Right atrium auricular region (tissue), 2 donors: ENCODE measurements around the gene NUMB. TPM values are rescaled to one million over a fixed set of nuclear protein-coding genes. Genes with fewer than 3 reads are reported as not detected.
"Not testable (repeated sequence)": the region's sequence is repeated elsewhere in the genome, so short reads cannot be mapped to it uniquely, and the experiment has no call there.

Source experiments
- DNase-seq: peaks from one replicate; pipeline ENCODE4 v3.0.0-alpha.2; 2019; ENCODE audit warnings: low spot score
- H3K27ac ChIP-seq, 2 donors: fragments of 200-600 bp; sonication (generic); 1 replicate in 1 of 2; 2 replicates in 1 of 2; pipeline ENCODE4 v1.5.1; 2016 to 2019
- H3K27me3 ChIP-seq, 2 donors: fragments of 200-600 bp; sonication (generic); one replicate each; pipeline versions ENCODE4 v1.5.1 to v1.6.0; 2017 to 2019
- H3K36me3 ChIP-seq: fragments of 200-600 bp; sonication (generic); one replicate; pipeline ENCODE4 v1.5.1; 2016
- H3K4me1 ChIP-seq, 2 donors: fragments of 200-600 bp; sonication (generic); one replicate each; pipeline versions ENCODE4 v1.5.1 to v1.6.0; 2017 to 2019
- H3K4me3 ChIP-seq, 2 donors: fragments of 200-600 bp; sonication (generic); 1 replicate in 1 of 2; 2 replicates in 1 of 2; pipeline ENCODE4 v1.5.1; 2017 to 2019; ENCODE audit warnings: mild to moderate bottlenecking in 1 of 2, moderate library complexity in 1 of 2
- H3K9me3 ChIP-seq, 2 donors: fragments of 200-600 bp; sonication (generic); one replicate each; pipeline ENCODE4 v1.5.1; 2019
- total RNA-seq, 2 donors: library from RNA; depleted of rRNA; stranded (reverse); fragments of >200 nt; gene quantifications; one replicate each; pipeline ENCODE4 v1.1.0, GENCODE V29; 2016
- TF ChIP-seq, protein P1 (sequence below), 2 donors: fragments of 200-600 bp; sonication (generic); IDR thresholded peaks; one replicate each; pipeline ENCODE4 v1.5.1; 2019; ENCODE audit warnings: antibody characterized with exemption in 2 of 2

Gene NUMB
- total RNA-seq, 2 donors from 2014 or later: 24.6 to 31.9 TPM

DNA sequence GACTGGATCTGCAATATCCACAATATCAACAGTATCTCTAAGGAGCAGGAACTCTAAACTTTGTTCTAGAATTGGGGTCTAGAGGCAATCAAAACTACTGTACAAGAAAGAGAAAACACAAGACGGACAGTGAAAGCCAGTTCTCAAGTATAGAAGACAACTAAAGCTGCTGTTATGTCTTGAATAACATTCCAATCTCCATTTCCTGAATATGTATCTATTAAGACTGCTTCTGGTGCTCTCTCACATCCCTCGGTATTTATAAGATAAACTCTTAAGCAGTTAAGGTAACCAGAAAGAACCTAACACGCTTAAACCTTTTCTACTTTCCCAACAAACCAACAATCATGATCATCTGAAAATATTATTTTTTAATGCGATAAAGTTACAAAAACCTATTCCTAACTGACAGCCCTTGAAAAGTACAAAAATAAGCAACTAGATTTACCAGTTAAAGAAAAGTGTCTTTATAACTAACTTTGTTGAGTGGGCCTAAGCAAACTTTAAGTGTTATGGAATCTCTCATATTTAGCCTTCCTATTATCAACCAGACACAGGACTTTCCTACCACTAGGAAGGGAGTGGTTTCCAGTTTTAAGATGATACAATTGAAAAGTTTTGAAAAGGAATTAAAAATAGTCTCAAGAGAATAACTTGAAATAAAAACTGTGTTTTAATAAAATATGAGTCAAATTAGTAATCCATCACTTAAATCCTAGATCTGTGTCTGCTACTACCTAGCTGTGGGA is 30.7 kb downstream of the NUMB start:
- no peak overlapping the region for H3K4me3 ChIP-seq
- no peaks in the 10 kb centered on the region for H3K9me3 ChIP-seq
- TF ChIP-seq, protein P1, sequence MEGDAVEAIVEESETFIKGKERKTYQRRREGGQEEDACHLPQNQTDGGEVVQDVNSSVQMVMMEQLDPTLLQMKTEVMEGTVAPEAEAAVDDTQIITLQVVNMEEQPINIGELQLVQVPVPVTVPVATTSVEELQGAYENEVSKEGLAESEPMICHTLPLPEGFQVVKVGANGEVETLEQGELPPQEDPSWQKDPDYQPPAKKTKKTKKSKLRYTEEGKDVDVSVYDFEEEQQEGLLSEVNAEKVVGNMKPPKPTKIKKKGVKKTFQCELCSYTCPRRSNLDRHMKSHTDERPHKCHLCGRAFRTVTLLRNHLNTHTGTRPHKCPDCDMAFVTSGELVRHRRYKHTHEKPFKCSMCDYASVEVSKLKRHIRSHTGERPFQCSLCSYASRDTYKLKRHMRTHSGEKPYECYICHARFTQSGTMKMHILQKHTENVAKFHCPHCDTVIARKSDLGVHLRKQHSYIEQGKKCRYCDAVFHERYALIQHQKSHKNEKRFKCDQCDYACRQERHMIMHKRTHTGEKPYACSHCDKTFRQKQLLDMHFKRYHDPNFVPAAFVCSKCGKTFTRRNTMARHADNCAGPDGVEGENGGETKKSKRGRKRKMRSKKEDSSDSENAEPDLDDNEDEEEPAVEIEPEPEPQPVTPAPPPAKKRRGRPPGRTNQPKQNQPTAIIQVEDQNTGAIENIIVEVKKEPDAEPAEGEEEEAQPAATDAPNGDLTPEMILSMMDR (IDR thresholded peaks at IDR 0.05): no peak
- H3K27me3 ChIP-seq: no peaks in the 10 kb centered on the region
- H3K27ac ChIP-seq: peak overlapping the region; percentile 12 to 36
- no peak for DNase-seq
- peaks cover 0 to 36% of the 10 kb centered on the region in 2 donors for H3K4me1 ChIP-seq
- no peaks in the 10 kb centered on the region for H3K36me3 ChIP-seq

- no peaks in the 10 kb centered on the region for H3K36me3 ChIP-seq
- H3K4me1 ChIP-seq: peaks cover 0 to 36% of the 10 kb centered on the region in 2 donors
- H3K27me3 ChIP-seq: no peaks in the 10 kb centered on the region
- peak overlapping the region; percentile 12 to 36 for H3K27ac ChIP-seq
- TF ChIP-seq, protein P1 (IDR thresholded peaks at IDR 0.05): no peak
- DNase-seq: no peak
- H3K4me3 ChIP-seq: no peak overlapping the region
- no peaks in the 10 kb centered on the region for H3K9me3 ChIP-seq
Measured at GRCh38 chr14:73426877-73427276, 31.5 kb downstream of the NUMB start.

GRCh38 chr14:73424453-73424852 is 33.9 kb downstream of the NUMB start:
- no peak for DNase-seq

DNA sequence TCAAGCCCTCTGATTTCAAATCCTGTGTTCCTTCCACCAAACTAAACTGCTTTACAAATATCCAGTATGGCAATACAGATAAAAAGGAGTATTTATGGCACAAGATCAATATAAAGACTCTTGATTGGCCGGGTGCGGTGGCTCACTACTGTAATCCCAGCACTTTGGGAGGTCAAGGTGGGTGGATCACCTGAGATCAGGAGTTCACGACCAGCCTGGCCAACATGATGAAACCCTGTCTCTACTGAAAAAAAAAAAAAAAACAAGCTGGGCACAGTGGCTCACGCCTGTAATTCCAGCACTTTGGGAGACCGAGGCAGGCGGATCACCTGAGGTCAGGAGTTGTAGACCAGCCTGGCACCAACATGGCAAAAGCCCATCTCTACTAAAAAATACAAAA is 35.3 kb downstream of the NUMB start:
- DNase-seq, H3K9me3 ChIP-seq, H3K27ac ChIP-seq, H3K4me3 ChIP-seq, H3K36me3 ChIP-seq, H3K27me3 ChIP-seq: not testable (repeated sequence)
- H3K4me1 ChIP-seq: peaks cover 0 to 30% of the 10 kb centered on the region in 2 donors

More at GRCh38 chr14:73424453-73424852, 33.9 kb downstream of the NUMB start:
- no peaks in the 10 kb centered on the region for H3K27me3 ChIP-seq
- peaks cover 6% of the 10 kb centered on the region for H3K36me3 ChIP-seq
- TF ChIP-seq, protein P1 (IDR thresholded peaks at IDR 0.05): no peak
- H3K4me3 ChIP-seq: no peak overlapping the region
- H3K9me3 ChIP-seq: no peaks in the 10 kb centered on the region
- peaks cover 0 to 36% of the 10 kb centered on the region in 2 donors for H3K4me1 ChIP-seq
- H3K27ac ChIP-seq: no peak overlapping the region

DNA sequence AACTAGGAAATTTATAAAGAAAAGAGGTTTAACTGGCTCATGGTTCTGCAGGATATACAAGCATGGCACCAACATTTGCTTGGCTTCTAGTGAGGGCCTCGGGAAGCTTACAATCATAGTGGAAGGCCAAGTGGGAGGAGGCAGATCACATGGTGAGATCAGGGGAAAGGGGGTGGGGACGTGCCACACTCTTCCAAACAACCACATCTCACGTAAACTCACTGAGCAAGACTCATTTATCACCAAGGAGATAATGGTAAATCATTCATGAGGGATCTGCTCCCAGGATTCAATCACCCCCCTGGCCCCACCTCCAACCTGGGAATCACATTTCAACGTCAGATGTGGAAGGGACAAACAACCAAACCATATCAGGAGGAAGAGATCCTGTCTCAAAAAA is 35.8 kb downstream of the NUMB start:
- H3K9me3 ChIP-seq: no peaks in the 10 kb centered on the region
- TF ChIP-seq, protein P1 (IDR thresholded peaks at IDR 0.05): no peak
- H3K27ac ChIP-seq: no peak overlapping the region
- H3K4me3 ChIP-seq: no peak overlapping the region
- no peak for DNase-seq
- H3K36me3 ChIP-seq: peaks cover 6% of the 10 kb centered on the region
- no peaks in the 10 kb centered on the region for H3K27me3 ChIP-seq
- H3K4me1 ChIP-seq: peaks cover 0 to 26% of the 10 kb centered on the region in 2 donors

- DNase-seq: no peak
- TF ChIP-seq, protein P1 (IDR thresholded peaks at IDR 0.05): no peak
- peaks cover 6% of the 10 kb centered on the region for H3K36me3 ChIP-seq
- no peaks in the 10 kb centered on the region for H3K27me3 ChIP-seq
- no peaks in the 10 kb centered on the region for H3K4me1 ChIP-seq
- no peak overlapping the region for H3K4me3 ChIP-seq
- no peaks in the 10 kb centered on the region for H3K9me3 ChIP-seq
- no peak overlapping the region for H3K27ac ChIP-seq
Measured at GRCh38 chr14:73418227-73418626, 40.1 kb downstream of the NUMB start.

- H3K27ac ChIP-seq, H3K4me3 ChIP-seq, DNase-seq, H3K36me3 ChIP-seq, H3K27me3 ChIP-seq, H3K9me3 ChIP-seq: not testable (repeated sequence)
- peaks cover 0 to 11% of the 10 kb centered on the region in 2 donors for H3K4me1 ChIP-seq
Measured at GRCh38 chr14:73406248-73406647, 52.1 kb downstream of the NUMB start.
